HUDEP-2 (cell line): ENCODE data around the gene FUT4.
"Not testable (repeated sequence)": the region's sequence is repeated elsewhere in the genome, so short reads cannot be mapped to it uniquely, and the experiment has no call there.

Experiments used
- DNase-seq, 76 experiments: peaks; one replicate each; lab custom pipeline; 2025; ENCODE audit not compliant: unreplicated experiment in 76 of 76; lab: John Stamatoyannopoulos, UW

The FUT4 gene

DNA sequence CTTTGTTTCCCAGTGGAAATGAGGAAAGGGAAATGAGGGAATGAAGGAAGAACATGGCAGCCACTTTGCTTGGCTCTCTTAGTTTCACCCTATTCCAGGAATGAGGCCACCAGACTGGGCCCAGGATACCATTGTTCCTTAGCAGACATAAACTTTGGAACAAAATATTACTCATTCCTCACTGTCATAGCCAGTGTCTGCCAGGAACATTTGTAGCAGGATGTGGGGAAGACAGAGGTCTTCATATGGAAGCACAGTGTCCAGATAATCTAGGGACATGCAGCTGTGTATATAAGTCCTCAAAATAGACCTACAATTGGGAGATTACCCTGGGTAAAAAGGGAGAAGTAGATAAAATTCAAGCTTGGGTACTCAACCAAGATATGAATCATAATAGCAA is 15.2 kb upstream of the FUT4 start:
- no peak for DNase-seq

DNA sequence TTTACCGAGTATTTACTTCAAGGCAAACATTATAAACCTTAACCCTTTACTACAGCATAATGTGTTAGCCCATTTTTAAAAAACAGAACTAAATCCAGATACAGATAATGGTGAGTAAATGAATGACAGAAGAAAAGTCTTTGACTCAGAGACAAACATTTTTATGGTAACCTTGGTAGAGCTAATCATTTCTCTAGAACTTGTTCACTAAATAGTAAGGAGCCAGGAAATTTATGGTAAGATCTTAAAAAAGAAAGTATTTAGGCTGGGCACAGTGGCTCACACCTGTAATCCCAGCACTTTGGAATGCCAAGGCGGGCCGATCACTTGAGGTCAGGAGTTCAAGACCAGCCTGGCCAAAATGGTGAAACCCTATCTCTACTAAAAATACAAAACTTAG is 11.5 kb upstream of the FUT4 start:
- no peak for DNase-seq

GRCh38 chr11:94533206-94533605 is 10.5 kb upstream of the FUT4 start:
- DNase-seq: no peak

GRCh38 chr11:94533696-94534630 is 9.8 kb upstream of the FUT4 start:
- DNase-seq: no peak

- no peak for DNase-seq
These were observed 7.3 kb upstream of the FUT4 start for GRCh38 chr11:94536386-94536785.

- no peak for DNase-seq
These were observed 6.6 kb upstream of the FUT4 start for GRCh38 chr11:94537031-94537600.

DNA sequence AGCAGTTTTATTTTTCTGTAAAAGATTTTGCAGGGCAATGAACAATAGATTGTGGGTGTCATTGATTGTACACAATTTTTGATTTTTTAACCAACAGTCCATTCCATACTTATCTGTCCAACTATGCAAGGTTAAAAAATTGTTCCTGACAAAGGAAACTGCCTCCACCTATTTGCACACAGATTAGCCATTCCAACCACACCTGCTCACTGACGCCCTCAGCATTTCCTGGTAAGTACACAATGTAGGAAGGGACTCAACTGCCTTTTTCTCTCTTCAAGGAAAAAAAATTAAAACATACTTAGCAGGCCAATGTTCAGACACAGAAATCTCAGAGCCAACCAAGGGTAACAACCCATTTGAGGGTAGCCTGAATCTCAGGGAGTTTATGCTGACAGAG is 4.3 kb upstream of the FUT4 start:
- no peak for DNase-seq

GRCh38 chr11:94544646-94545263 is 1.0 kb downstream of the FUT4 start:
- no peak for DNase-seq

DNA sequence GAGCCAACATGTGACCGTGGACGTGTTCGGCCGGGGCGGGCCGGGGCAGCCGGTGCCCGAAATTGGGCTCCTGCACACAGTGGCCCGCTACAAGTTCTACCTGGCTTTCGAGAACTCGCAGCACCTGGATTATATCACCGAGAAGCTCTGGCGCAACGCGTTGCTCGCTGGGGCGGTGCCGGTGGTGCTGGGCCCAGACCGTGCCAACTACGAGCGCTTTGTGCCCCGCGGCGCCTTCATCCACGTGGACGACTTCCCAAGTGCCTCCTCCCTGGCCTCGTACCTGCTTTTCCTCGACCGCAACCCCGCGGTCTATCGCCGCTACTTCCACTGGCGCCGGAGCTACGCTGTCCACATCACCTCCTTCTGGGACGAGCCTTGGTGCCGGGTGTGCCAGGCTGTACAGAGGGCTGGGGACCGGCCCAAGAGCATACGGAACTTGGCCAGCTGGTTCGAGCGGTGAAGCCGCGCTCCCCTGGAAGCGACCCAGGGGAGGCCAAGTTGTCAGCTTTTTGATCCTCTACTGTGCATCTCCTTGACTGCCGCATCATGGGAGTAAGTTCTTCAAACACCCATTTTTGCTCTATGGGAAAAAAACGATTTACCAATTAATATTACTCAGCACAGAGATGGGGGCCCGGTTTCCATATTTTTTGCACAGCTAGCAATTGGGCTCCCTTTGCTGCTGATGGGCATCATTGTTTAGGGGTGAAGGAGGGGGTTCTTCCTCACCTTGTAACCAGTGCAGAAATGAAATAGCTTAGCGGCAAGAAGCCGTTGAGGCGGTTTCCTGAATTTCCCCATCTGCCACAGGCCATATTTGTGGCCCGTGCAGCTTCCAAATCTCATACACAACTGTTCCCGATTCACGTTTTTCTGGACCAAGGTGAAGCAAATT is 1.8 kb downstream of the FUT4 start:
- DNase-seq: no peak

GRCh38 chr11:94546162-94546470 is 2.4 kb downstream of the FUT4 start:
- DNase-seq: no peak

GRCh38 chr11:94546886-94547285 is 3.2 kb downstream of the FUT4 start:
- no peak for DNase-seq

GRCh38 chr11:94549146-94549545 is 5.4 kb downstream of the FUT4 start:
- no peak for DNase-seq

GRCh38 chr11:94550513-94550912 is 6.8 kb downstream of the FUT4 start:
- DNase-seq: no peak

DNA sequence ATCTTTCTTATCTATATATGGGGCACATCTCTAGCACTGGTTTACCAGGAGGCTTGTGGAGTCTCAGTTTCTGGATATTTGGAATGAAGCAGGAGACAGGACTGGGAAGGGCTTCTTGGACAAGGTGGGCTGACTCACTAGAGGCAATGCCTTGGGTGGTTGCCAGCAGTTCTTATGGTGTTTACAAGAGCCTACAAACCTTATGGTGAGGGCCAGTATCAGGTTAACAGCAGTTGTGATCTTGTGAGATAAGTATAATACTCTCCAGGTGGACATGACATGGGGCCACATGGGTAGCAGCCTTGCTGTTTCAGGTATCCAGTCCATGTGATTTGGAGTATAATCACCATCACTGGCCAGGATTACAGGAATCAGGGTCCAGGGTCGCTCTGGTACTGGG is 10.2 kb downstream of the FUT4 start:
- no peak for DNase-seq

GRCh38 chr11:94555752-94556329 is 12.1 kb downstream of the FUT4 start:
- DNase-seq: not testable (repeated sequence)

- no peak for DNase-seq
These were observed 13.7 kb downstream of the FUT4 start for GRCh38 chr11:94557421-94557820.

DNA sequence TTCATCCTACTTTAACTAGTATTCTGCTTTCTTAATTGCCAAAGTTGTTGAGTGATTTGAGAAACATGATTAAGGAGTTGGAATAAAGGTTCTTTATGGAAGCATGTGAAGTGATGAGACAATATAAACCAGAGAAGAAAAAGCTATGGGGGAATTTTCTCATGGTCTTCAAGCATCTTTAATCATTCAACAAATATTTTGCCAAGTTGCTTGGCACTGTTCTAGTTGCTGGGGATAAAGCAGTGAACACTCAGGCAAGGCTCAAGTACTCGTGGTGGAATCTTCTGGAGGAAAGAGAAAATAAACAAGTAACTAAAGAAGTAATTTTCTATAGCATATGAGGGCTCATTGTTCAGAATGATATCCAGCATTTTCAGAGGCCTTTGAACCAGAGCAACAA is 14.3 kb downstream of the FUT4 start:
- no peak for DNase-seq

GRCh38 chr11:94558468-94558867 is 14.7 kb downstream of the FUT4 start:
- no peak for DNase-seq

DNA sequence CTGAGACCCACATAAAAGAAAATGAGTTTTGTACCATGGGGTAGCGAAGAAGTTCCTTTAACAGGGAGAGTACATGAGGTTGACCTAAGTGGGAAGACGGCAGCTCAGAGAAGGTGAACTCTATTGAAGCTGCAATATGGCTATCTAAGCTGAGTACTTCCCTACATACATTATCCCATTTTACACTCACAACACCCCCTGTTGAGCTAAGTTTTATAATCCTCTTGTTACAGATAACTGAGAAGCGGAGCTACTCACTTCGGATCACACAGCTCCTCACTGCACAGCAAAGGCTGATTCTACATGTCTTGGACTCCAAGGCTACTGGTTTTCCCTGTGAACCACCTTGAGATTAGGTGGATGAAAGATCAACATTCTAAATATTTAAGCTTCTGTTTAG is 15.2 kb downstream of the FUT4 start:
- DNase-seq: no peak

GRCh38 chr11:94559361-94559760 is 15.6 kb downstream of the FUT4 start:
- no peak for DNase-seq

DNA sequence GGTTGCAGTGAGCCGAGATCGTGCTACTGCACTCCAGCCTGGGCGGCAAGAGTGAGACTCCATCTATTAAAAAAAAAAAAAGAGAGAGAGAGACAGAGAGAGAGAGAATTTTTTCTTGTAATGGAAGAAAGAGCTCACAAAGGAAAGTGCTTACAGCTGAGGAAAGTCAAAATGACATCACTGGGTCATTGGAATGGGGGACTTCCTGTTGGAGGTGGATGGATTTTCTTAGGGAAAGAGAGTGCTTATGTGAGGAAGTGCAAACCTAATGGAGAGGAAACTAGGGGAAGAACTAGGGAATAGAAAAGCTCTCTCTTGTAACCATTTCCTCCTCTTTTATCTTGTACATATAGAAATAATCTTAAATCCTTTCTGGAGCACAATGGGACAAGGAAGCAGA is 17.1 kb downstream of the FUT4 start:
- DNase-seq: no peak
